CD4-positive, alpha-beta T cell treated with Interleukin-6 at 100 ng/mL for 8 hours (primary cell): ENCODE results near the gene CRIM1.

Experiments
- DNase-seq: peaks from one replicate; pipeline ENCODE4 v3.0.0-alpha.2; 2020; ENCODE audit warnings: mixed read lengths, low spot score

Gene CRIM1

GRCh38 chr2:36582538-36582937, 227.0 kb downstream of the CRIM1 start:
- DNase-seq: no peak

- no peak for DNase-seq
Observed at GRCh38 chr2:36582951-36583350, 227.4 kb downstream of the CRIM1 start.

- DNase-seq: no peak
Observed at GRCh38 chr2:36584148-36584794, 228.7 kb downstream of the CRIM1 start.

- no peak for DNase-seq
Observed at GRCh38 chr2:36586672-36587071, 231.1 kb downstream of the CRIM1 start.

- no peak for DNase-seq
Observed at GRCh38 chr2:36587101-36587500, 231.5 kb downstream of the CRIM1 start.

GRCh38 chr2:36587556-36587955, 232.0 kb downstream of the CRIM1 start:
- DNase-seq: no peak

- no peak for DNase-seq
Observed at GRCh38 chr2:36589230-36589630, 233.7 kb downstream of the CRIM1 start.

- no peak for DNase-seq
Observed at GRCh38 chr2:36594849-36595248, 239.3 kb downstream of the CRIM1 start.

- no peak for DNase-seq
Observed at GRCh38 chr2:36596397-36596796, 240.8 kb downstream of the CRIM1 start.

- DNase-seq: peak; percentile 4
Observed at GRCh38 chr2:36597003-36597531, 241.5 kb downstream of the CRIM1 start.

- DNase-seq: peak; percentile 55
Observed at GRCh38 chr2:36597532-36598377, 242.2 kb downstream of the CRIM1 start, which contains the start of gene FEZ2. FEZ2 (minus strand) TSS chr2:36598168; CDS start chr2:36598142, 26 bp downstream.
